H1 (cell line): ENCODE data around the gene MS4A6A.

ENCODE experiments used
- BCL11A ChIP-seq, 2 experiments: IDR thresholded peaks; one replicate each; pipeline ENCODE4 v1.6.1; 2011; ENCODE audit warnings: low read depth in 2 of 2, low read length in 2 of 2, mild to moderate bottlenecking in 2 of 2
- CHD1 ChIP-seq: IDR thresholded peaks from 2 replicates; pipeline ENCODE4 v1.6.1; 2012; ENCODE audit warnings: low read depth, low read length, improper control_type of control experiment
- CREB1 ChIP-seq: IDR thresholded peaks from 2 replicates; pipeline ENCODE4 v1.6.1; 2012; ENCODE audit warnings: inconsistent platforms
- CTCF ChIP-seq, 3 experiments: IDR thresholded peaks; 1 replicate in 2 of 3; 2 replicates in 1 of 3; pipeline versions ENCODE4 v1.5.1 to v1.6.1; 2011; ENCODE audit warnings: low read length in 3 of 3, mild to moderate bottlenecking in 3 of 3, inconsistent platforms in 2 of 3, low read depth in 1 of 3, moderate library complexity in 1 of 3; ENCODE audit not compliant: insufficient read depth in 1 of 3; ENCODE audit errors: control extremely low read depth in 1 of 3
- EZH2 ChIP-seq: fragments of 200-600 bp; sonication (generic); IDR thresholded peaks from 2 replicates; pipeline ENCODE4 v1.7.1; 2012; ENCODE audit warnings: low read depth, mild to moderate bottlenecking, moderate library complexity, low read length, inconsistent platforms; ENCODE audit not compliant: severe bottlenecking
- MAFK ChIP-seq: IDR thresholded peaks from 2 replicates; pipeline ENCODE4 v1.6.1; 2012; ENCODE audit warnings: low read depth, mild to moderate bottlenecking, improper control_type of control experiment, low read length
- MAX ChIP-seq: IDR thresholded peaks from 2 replicates; pipeline ENCODE4 v1.6.1; 2012; ENCODE audit warnings: inconsistent platforms
- POLR2A ChIP-seq, 2 experiments: IDR thresholded peaks; 1 replicate in 1 of 2; 2 replicates in 1 of 2; pipeline ENCODE4 v1.6.1; 2011; ENCODE audit warnings: low read depth in 2 of 2, low read length in 2 of 2, mild to moderate bottlenecking in 2 of 2; ENCODE audit errors: control extremely low read depth in 1 of 2
- POLR2AphosphoS5 ChIP-seq: IDR thresholded peaks from 2 replicates; pipeline ENCODE4 v1.6.1; 2011; ENCODE audit warnings: low read depth, low read length
- SP1 ChIP-seq: IDR thresholded peaks from 2 replicates; pipeline ENCODE4 v1.6.1; 2011; ENCODE audit warnings: low read depth, low read length
- TBP ChIP-seq: IDR thresholded peaks from 2 replicates; pipeline ENCODE4 v1.6.1; 2011; ENCODE audit warnings: low read depth, low read length, improper control_type of control experiment
- USF2 ChIP-seq: IDR thresholded peaks from 2 replicates; pipeline ENCODE4 v1.6.1; 2011; ENCODE audit warnings: low read length, improper control_type of control experiment

GRCh38 chr11:60130496-60130895, 52.4 kb downstream of the MS4A6A start:
- TF ChIP-seq EZH2 (no peak), MAX (no peak), TBP (no peak), BCL11A (IDR thresholded peaks at IDR 0.05; ENCODE audit: low read depth in 2 of 2, low read length in 2 of 2) (no peak), POLR2AphosphoS5 (no peak), SP1 (no peak), CTCF (IDR thresholded peaks at IDR 0.05; ENCODE audit: control extremely low read depth in 1 of 3, insufficient read depth in 1 of 3, low read depth in 1 of 3, low read length in 3 of 3) (peak in 2 of 3 experiments; percentile 57 to 81; a peak in 3 of 4 replicates), CREB1 (no peak), POLR2A (IDR thresholded peaks at IDR 0.05; ENCODE audit: control extremely low read depth in 1 of 2, low read depth in 2 of 2, low read length in 2 of 2) (no peak), CHD1 (no peak), USF2 (no peak), MAFK (no peak)
